ENCODE measurements around the gene BCL6.

- TF ChIP-seq POLR2A (IDR thresholded peaks at IDR 0.05; ENCODE audit: low read depth, low read length) (no peak), TAF1 (IDR thresholded peaks at IDR 0.05; ENCODE audit: borderline replicate concordance, low read depth, low read length) (no peak)
Measured at GRCh38 chr3:187686621-187687273, 58.5 kb downstream of the BCL6 start.

All from GM12892 (cell line).